ENCODE measurements around the gene ABI2.

The ABI2 gene

DNA sequence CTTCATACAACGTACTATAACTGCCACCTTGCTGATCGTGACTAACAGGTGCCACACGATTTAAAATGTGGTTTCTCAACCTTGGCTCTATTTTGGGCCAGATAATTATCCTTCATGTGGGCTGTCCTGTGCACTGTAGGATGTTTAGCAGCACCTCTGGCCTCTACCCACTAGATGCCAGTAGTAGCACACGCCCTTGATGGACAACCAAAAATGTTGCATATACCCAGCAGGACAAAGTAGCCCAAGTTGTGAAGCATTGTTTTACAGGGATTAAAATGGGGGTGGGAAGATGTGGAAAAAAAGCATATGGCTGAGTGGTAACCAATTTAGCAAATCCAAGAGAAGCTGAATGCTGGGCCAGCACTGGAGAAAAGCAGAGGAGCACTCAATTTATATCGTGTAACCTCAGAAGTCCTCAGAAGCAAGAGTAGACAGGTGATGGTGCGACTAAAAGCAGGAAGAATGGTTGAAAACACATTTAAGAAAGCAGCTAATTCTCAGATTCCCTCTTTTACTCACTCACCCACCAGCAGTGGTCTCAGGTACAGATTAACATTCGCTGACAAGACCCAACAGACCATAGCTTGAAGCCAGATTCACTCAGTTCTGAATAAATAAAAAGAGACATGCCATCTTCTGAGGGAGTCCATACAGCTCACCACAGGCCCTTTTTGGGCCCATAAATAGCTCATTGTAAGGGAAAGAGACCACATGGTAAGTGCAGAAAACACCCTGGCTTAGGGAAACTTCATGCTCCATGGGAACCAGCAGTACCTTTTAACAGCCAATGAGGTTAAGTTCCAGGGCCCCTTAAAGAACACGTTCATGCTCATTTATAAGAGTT is 156.3 kb downstream of the ABI2 start:
- no peak overlapping the region for H3K4me3 ChIP-seq (ENCODE audit: control insufficient read depth in 1 of 7, extremely low read depth in 1 of 7, insufficient read depth in 4 of 7, low read depth in 2 of 7, low read length in 6 of 7)
- POLR2A ChIA-PET: no interaction called here
- WGBS (ENCODE audit: insufficient coverage): 78% methylated on average over 7 of the region's 8 CpGs
- no peak overlapping the region for H3K27ac ChIP-seq (ENCODE audit: insufficient read depth in 1 of 2, low read depth in 1 of 2, low read length in 2 of 2, poor library complexity in 1 of 2, severe bottlenecking in 2 of 2)
- no peaks in the 10 kb centered on the region for H3K36me3 ChIP-seq (ENCODE audit: control insufficient read depth in 4 of 4, insufficient read depth in 4 of 4, low read length in 3 of 4)
- CTCF ChIA-PET: interaction anchor here (0.6 to 5.5 kb wide), 14 partner anchors 10 to 566 kb away, joined by 3 to 110 read pairs (median 4); partner anchors contain the start of gene CD28
- peak; percentile 59 to 76 (median 71) for DNase-seq
- H3K4me1 ChIP-seq (ENCODE audit: control extremely low read depth in 1 of 4, control insufficient read depth in 4 of 4, insufficient read depth in 4 of 4, low read length in 3 of 4): no peaks in the 10 kb centered on the region
- no peaks in the 10 kb centered on the region for H3K27me3 ChIP-seq (replicated peaks in 2 of 5; ENCODE audit: control insufficient read depth in 4 of 5, insufficient read depth in 5 of 5, low read length in 4 of 5)
- H3K9me3 ChIP-seq (ENCODE audit: control extremely low read depth in 1 of 5, control insufficient read depth in 4 of 5, insufficient read depth in 2 of 5, low read depth in 1 of 5, low read length in 4 of 5): no peaks in the 10 kb centered on the region

DNA sequence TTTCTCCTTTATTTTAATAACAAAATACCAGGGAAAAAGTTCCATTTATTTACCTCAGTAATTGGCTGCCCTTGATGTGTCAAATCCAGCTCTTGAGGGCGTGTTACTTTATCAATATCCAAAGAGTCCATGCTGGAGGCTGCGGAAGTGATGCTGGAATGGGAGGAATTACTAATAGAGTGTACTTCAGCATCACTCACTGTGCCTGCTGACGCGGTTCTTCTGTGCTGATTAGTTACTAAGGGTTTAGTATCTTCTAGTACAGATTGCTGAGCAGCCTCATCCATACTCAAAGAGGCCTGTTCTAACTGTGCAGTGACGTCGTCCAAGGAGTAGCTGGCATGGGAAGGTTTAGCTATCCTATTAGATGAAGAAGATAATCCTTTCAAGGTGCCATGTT is 161.3 kb downstream of the ABI2 start:
- CTCF ChIA-PET: interaction anchor here (0.6 to 1.0 kb wide), 3 partner anchors 324 to 772 kb away, joined by 3 read pairs; no protein-coding TSS in a partner anchor
- 100% methylated on average over 3 of the region's 6 CpGs for WGBS (ENCODE audit: insufficient coverage)
- Histone ChIP-seq H3K9me3 (ENCODE audit: control extremely low read depth in 1 of 5, control insufficient read depth in 4 of 5, insufficient read depth in 2 of 5, low read depth in 1 of 5, low read length in 4 of 5) (no peaks in the 10 kb centered on the region), H3K4me1 (ENCODE audit: control extremely low read depth in 1 of 4, control insufficient read depth in 4 of 4, insufficient read depth in 4 of 4, low read length in 3 of 4) (no peaks in the 10 kb centered on the region), H3K27ac (ENCODE audit: insufficient read depth in 1 of 2, low read depth in 1 of 2, low read length in 2 of 2, poor library complexity in 1 of 2, severe bottlenecking in 2 of 2) (no peak overlapping the region), H3K36me3 (ENCODE audit: control insufficient read depth in 4 of 4, insufficient read depth in 4 of 4, low read length in 3 of 4) (no peaks in the 10 kb centered on the region), H3K4me3 (ENCODE audit: control insufficient read depth in 1 of 7, extremely low read depth in 1 of 7, insufficient read depth in 4 of 7, low read depth in 2 of 7, low read length in 6 of 7) (no peak overlapping the region), H3K27me3 (replicated peaks in 2 of 5; ENCODE audit: control insufficient read depth in 4 of 5, insufficient read depth in 5 of 5, low read length in 4 of 5) (no peaks in the 10 kb centered on the region)
- POLR2A ChIA-PET: no interaction called here
- DNase-seq: no peak

DNA sequence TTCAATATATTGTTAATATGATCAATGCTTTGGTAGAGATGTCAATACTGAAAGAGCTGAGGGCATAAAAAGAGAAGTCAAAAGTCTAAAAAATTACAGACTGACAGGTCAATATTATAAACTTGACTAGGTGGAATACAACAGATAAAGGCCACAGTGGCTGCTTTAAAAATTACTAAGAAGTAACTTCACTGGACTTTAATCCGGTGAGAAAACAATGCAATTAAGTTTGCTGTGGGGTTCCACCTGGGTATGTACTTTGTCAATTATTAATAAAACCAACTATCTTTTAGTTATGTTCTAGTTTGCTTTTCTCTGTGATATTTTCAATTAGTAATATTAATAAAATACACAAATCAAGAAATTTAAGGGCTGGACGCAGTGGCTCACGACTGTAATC is 162.2 kb downstream of the ABI2 start:
- H3K36me3 ChIP-seq (ENCODE audit: control insufficient read depth in 4 of 4, insufficient read depth in 4 of 4, low read length in 3 of 4): no peaks in the 10 kb centered on the region
- H3K4me1 ChIP-seq (ENCODE audit: control extremely low read depth in 1 of 4, control insufficient read depth in 4 of 4, insufficient read depth in 4 of 4, low read length in 3 of 4): no peaks in the 10 kb centered on the region
- no peak overlapping the region for H3K4me3 ChIP-seq (ENCODE audit: control insufficient read depth in 1 of 7, extremely low read depth in 1 of 7, insufficient read depth in 4 of 7, low read depth in 2 of 7, low read length in 6 of 7)
- CTCF ChIA-PET: interaction anchor here (0.9 kb wide), 1 partner anchor 91 kb away, joined by 3 read pairs; no protein-coding TSS in a partner anchor
- H3K9me3 ChIP-seq (ENCODE audit: control extremely low read depth in 1 of 5, control insufficient read depth in 4 of 5, insufficient read depth in 2 of 5, low read depth in 1 of 5, low read length in 4 of 5): no peaks in the 10 kb centered on the region
- H3K27me3 ChIP-seq (replicated peaks in 2 of 5; ENCODE audit: control insufficient read depth in 4 of 5, insufficient read depth in 5 of 5, low read length in 4 of 5): no peaks in the 10 kb centered on the region
- no peak for DNase-seq
- H3K27ac ChIP-seq (ENCODE audit: insufficient read depth in 1 of 2, low read depth in 1 of 2, low read length in 2 of 2, poor library complexity in 1 of 2, severe bottlenecking in 2 of 2): no peak overlapping the region
- WGBS (ENCODE audit: insufficient coverage): no CpG with 5 or more reads among the region's 3 CpGs
- POLR2A ChIA-PET: no interaction called here

DNA sequence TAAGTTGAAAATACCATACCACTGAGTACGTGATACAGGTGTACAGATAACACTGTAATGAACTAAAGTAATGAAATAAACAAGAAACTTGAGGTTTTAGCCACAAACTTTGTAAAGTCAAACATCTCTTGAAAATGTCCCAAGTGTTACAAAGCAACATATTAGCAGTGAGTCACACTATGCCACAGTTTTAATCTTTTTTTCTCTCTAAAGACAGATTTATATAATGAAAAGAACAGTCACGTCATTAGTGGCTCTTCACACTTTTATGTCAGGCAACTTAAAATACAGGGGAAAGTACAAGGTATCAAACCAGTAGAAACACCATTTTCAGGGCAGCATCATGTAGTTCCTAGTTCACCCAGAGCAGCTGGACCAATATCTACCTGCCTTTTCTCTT is 164.8 kb downstream of the ABI2 start:
- no peaks in the 10 kb centered on the region for H3K27me3 ChIP-seq (replicated peaks in 2 of 5; ENCODE audit: control insufficient read depth in 4 of 5, insufficient read depth in 5 of 5, low read length in 4 of 5)
- no peak overlapping the region for H3K27ac ChIP-seq (ENCODE audit: insufficient read depth in 1 of 2, low read depth in 1 of 2, low read length in 2 of 2, poor library complexity in 1 of 2, severe bottlenecking in 2 of 2)
- ChIA-PET POLR2A (interaction anchor here (0.7 kb wide), 1 partner anchor 110 kb away, joined by 3 read pairs; no protein-coding TSS in a partner anchor), CTCF (interaction anchor here (0.8 kb wide), 1 partner anchor 125 kb away, joined by 4 read pairs; no protein-coding TSS in a partner anchor)
- H3K4me1 ChIP-seq (ENCODE audit: control extremely low read depth in 1 of 4, control insufficient read depth in 4 of 4, insufficient read depth in 4 of 4, low read length in 3 of 4): peaks cover 0 to under 1% (median 0%) of the 10 kb centered on the region in 4 experiments
- no peaks in the 10 kb centered on the region for H3K9me3 ChIP-seq (ENCODE audit: control extremely low read depth in 1 of 5, control insufficient read depth in 4 of 5, insufficient read depth in 2 of 5, low read depth in 1 of 5, low read length in 4 of 5)
- no peaks in the 10 kb centered on the region for H3K36me3 ChIP-seq (ENCODE audit: control insufficient read depth in 4 of 4, insufficient read depth in 4 of 4, low read length in 3 of 4)
- no CpG with 5 or more reads among the region's 2 CpGs for WGBS (ENCODE audit: insufficient coverage)
- no peak overlapping the region for H3K4me3 ChIP-seq (ENCODE audit: control insufficient read depth in 1 of 7, extremely low read depth in 1 of 7, insufficient read depth in 4 of 7, low read depth in 2 of 7, low read length in 6 of 7)
- DNase-seq: peak in 1 of 3 donors; percentile 9

All from common myeloid progenitor, CD34-positive (primary cell).